Mucosa of gallbladder (tissue), 1 donor: Measurements from ENCODE around the gene DPP4. TPM values are rescaled to one million over a fixed set of nuclear protein-coding genes. Genes with fewer than 3 reads are reported as not detected.

ENCODE experiments used
- DNase-seq: peaks from one replicate; pipeline ENCODE4 v3.0.0-alpha.2; 2020; ENCODE audit warnings: low spot score
- total RNA-seq: library from RNA; stranded (reverse); gene quantifications from one replicate; pipeline ENCODE4 v1.2.1, GENCODE V29; 2021
- donor health status: DM: no; HTN: no; CAD: no.

DPP4 gene
- total RNA-seq, 1 donor from 2014 or later, result 28.1 TPM

- no peak for DNase-seq
These were observed 11.3 kb upstream of the DPP4 start for GRCh38 chr2:162085090-162085891.

GRCh38 chr2:162084536-162084935 is 10.5 kb upstream of the DPP4 start:
- DNase-seq, result no peak

- no peak for DNase-seq
These were observed 8.7 kb upstream of the DPP4 start for GRCh38 chr2:162082681-162083080.

GRCh38 chr2:162082036-162082435 is 8.0 kb upstream of the DPP4 start:
- no peak for DNase-seq

GRCh38 chr2:162079514-162079913 is 5.5 kb upstream of the DPP4 start:
- no peak for DNase-seq

GRCh38 chr2:162075689-162076132 is 1.7 kb upstream of the DPP4 start:
- DNase-seq, result no peak

- DNase-seq, result no peak
These were observed 1.1 kb upstream of the DPP4 start for GRCh38 chr2:162074928-162075688.

- no peak for DNase-seq
These were observed 549 bp upstream of the DPP4 start for GRCh38 chr2:162074632-162074895.

GRCh38 chr2:162072976-162073887 is 783 bp downstream of the DPP4 start:
- no peak for DNase-seq

GRCh38 chr2:162072181-162072702 is 1.8 kb downstream of the DPP4 start:
- DNase-seq, result no peak

GRCh38 chr2:162071001-162071400 is 3.0 kb downstream of the DPP4 start:
- no peak for DNase-seq

- no peak for DNase-seq
These were observed 3.6 kb downstream of the DPP4 start for GRCh38 chr2:162070228-162070936.

- DNase-seq, result no peak
These were observed 4.6 kb downstream of the DPP4 start for GRCh38 chr2:162069267-162069903.

GRCh38 chr2:162067596-162067995 is 6.4 kb downstream of the DPP4 start:
- DNase-seq, result no peak

- no peak for DNase-seq
These were observed 8.2 kb downstream of the DPP4 start for GRCh38 chr2:162065767-162066166.

GRCh38 chr2:162063899-162064298 is 10.1 kb downstream of the DPP4 start:
- no peak for DNase-seq

- DNase-seq, result no peak
These were observed 10.7 kb downstream of the DPP4 start for GRCh38 chr2:162063281-162063680.

- no peak for DNase-seq
These were observed 11.5 kb downstream of the DPP4 start for GRCh38 chr2:162062559-162062958.

GRCh38 chr2:162061021-162061420 is 13.0 kb downstream of the DPP4 start:
- DNase-seq, result no peak

GRCh38 chr2:162060532-162060931 is 13.5 kb downstream of the DPP4 start:
- DNase-seq, result no peak
